ENCODE measurements around the gene ZG16. TPM values are rescaled to one million over a fixed set of nuclear protein-coding genes. Genes with fewer than 3 reads are reported as not detected.
A peak's percentile ranks its signal among the peaks of the same experiment; 100 is the strongest.

The ZG16 gene
- total RNA-seq, 6 experiments from 2014 or later: 0.06 to 3.1 (median 1.1) TPM

DNA sequence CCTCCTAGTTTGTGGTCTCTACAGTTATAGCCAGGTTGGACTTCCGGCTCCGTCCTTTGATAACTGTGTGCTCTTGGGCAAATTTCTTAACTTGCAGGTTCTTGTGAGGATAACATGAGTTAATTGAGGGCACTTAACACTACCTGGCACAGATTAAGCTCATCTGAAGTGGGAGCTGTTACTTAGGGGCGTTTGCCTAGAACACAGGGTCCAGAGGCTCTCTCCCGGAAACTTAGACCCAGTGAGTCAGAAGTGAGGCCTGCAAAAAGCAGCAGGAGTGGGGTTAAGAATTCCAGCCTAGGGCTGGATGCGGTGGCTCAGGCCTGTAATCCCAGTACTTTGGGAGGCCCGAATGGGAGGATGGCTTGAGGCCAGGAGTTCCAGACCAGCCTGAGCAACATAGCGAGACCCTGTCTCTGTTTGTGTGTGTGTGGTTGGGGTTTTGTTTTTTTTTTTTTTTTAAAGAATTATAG, 43.6 kb downstream of the ZG16 start:
- Histone ChIP-seq H3K9me3 (no peaks in the 10 kb centered on the region), H3K27me3 (no peaks in the 10 kb centered on the region), H3K36me3 (no peaks in the 10 kb centered on the region), H3K4me1 (peaks cover 0 to 50% (median 25%) of the 10 kb centered on the region in 4 donors), H3K4me3 (peak overlapping the region; percentile 65 to 79 (median 79)), H3K27ac (peak overlapping the region; percentile 68 to 89 (median 74))
- no peak for TF ChIP-seq POLR2A (IDR thresholded peaks at IDR 0.05)
- TF ChIP-seq, protein P1, sequence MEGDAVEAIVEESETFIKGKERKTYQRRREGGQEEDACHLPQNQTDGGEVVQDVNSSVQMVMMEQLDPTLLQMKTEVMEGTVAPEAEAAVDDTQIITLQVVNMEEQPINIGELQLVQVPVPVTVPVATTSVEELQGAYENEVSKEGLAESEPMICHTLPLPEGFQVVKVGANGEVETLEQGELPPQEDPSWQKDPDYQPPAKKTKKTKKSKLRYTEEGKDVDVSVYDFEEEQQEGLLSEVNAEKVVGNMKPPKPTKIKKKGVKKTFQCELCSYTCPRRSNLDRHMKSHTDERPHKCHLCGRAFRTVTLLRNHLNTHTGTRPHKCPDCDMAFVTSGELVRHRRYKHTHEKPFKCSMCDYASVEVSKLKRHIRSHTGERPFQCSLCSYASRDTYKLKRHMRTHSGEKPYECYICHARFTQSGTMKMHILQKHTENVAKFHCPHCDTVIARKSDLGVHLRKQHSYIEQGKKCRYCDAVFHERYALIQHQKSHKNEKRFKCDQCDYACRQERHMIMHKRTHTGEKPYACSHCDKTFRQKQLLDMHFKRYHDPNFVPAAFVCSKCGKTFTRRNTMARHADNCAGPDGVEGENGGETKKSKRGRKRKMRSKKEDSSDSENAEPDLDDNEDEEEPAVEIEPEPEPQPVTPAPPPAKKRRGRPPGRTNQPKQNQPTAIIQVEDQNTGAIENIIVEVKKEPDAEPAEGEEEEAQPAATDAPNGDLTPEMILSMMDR (IDR thresholded peaks at IDR 0.05): no peak
- ATAC-seq: peak in 1 of 4 donors; percentile 2
- 26% methylated on average over 7 of the region's 7 CpGs for WGBS (ENCODE audit: insufficient coverage, low coverage, low lambda C conversion rate, missing lambda C conversion rate)
- DNase-seq: no peak
- intact Hi-C loops (cut with DNase I): no loop called here

DNA sequence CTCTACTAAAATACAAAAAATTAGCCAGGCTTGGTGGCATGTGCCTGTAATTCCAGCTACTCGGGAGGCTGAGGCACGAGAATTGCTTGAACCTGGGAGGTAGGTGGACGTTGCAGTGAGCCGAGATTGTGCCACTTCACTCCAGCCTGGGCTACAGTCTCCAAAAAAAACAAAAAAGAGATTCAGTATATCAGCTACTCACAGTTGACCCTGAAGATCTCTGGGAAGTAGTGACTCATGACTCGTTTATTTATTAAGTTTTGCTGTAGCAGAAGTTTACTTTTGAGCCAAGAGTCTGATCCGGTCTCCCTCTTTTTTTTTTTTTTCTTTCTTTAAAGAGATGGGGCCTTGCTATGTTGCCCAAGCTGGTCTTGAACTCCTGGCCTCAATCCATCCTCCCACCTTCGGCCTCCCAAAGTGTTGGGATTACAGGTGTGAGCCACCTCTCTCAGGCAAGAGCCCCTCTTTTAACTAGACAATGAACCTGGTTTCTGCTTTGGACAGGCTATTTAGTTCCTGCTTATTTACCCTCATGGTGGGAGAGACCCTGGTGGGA, 46.6 kb downstream of the ZG16 start:
- no peaks in the 10 kb centered on the region for H3K27me3 ChIP-seq
- ATAC-seq (peak in 1 of 4 donors; percentile 7), DNase-seq (no peak)
- no peaks in the 10 kb centered on the region for H3K36me3 ChIP-seq
- H3K4me3 ChIP-seq: no peak overlapping the region
- no peaks in the 10 kb centered on the region for H3K9me3 ChIP-seq
- peaks cover 0 to 43% (median 20%) of the 10 kb centered on the region in 4 donors for H3K4me1 ChIP-seq
- WGBS (ENCODE audit: insufficient coverage, low coverage, low lambda C conversion rate, missing lambda C conversion rate): 53% methylated on average over 7 of the region's 7 CpGs
- intact Hi-C loops (cut with DNase I): no loop called here
- no peak for TF ChIP-seq POLR2A (IDR thresholded peaks at IDR 0.05)
- TF ChIP-seq, protein P1 (IDR thresholded peaks at IDR 0.05): no peak
- no peak overlapping the region for H3K27ac ChIP-seq

DNA sequence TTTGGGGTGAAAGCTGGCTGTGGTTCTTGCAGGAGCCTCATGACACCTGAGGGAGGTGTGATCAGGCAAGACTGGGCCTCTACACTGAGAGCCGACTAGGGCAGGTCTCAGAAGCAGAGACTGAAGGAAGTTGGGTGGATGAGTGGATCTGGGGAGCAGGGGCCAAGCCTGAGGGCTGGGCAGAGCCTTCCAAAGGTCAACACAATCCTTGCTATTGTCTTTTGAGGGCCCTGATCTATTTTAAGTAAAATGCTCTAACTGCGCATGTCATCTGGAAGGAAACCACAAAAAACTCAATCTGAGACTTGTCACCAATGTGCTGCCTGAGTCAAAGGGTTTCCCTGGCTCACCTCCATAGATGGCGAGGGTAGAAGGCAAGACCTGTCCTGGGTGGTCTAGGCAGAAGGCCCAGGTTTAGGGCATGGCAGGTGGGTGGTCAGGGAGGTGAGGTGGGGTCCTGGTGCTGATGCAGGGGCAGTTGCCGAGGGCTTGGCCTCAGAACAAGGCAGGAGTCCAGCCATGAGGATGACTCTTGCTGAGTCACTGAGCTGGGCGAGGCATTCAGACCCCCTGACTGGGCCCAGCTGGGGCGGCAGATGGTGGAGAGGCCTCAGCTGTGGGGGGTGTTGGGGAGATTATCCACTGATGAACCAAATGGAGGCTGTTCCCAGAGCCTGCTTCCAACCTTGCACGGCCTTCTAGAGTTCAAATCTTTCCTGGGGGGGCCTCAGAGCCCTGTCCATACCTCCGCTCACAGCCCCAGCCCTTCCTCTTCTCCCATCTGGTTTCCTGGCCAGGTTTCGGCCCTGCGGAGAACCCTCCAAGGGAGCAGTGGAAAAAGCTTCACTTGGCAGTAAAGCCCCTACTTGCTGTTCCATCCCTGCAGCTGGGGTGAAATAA, 47.3 kb downstream of the ZG16 start:
- H3K4me3 ChIP-seq: no peak overlapping the region
- intact Hi-C loops (cut with DNase I): no loop called here
- WGBS (ENCODE audit: insufficient coverage, low coverage, low lambda C conversion rate, missing lambda C conversion rate): 70% methylated on average over 3 of the region's 10 CpGs

DNA sequence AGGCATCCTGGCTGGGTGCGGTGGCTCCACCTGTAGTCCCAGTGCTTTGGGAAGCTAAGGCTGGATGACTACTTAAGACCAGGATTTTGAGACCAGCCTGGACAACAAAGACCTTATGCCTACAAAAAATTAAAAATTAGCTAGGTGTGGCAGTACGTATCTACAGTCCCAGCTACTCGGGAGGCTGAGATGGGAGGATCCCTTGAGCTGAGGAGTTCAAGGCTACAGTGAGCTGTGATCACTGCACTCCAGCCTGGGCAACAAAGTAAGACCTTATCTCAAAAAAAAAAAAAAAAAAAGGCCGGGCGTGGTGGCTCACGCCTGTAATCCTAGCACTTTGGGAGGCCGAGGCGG, 48.3 kb downstream of the ZG16 start:
- Histone ChIP-seq H3K27me3 (no peaks in the 10 kb centered on the region), H3K36me3 (peaks cover 0 to 7% (median under 1%) of the 10 kb centered on the region in 4 donors), H3K27ac (no peak overlapping the region), H3K4me1 (peaks cover 0 to 40% (median 19%) of the 10 kb centered on the region in 4 donors), H3K4me3 (no peak overlapping the region), H3K9me3 (no peaks in the 10 kb centered on the region)
- DNase-seq (no peak), ATAC-seq (no peak)
- intact Hi-C loops (cut with DNase I): no loop called here
- WGBS (ENCODE audit: insufficient coverage, low coverage, low lambda C conversion rate, missing lambda C conversion rate): 100% methylated on average over 1 of the region's 8 CpGs
- TF ChIP-seq, protein P1 (IDR thresholded peaks at IDR 0.05): no peak
- no peak for TF ChIP-seq POLR2A (IDR thresholded peaks at IDR 0.05)

More for the DNA sequence above, 47.3 kb downstream of the ZG16 start:
- no peaks in the 10 kb centered on the region for H3K36me3 ChIP-seq
- ATAC-seq (no peak), DNase-seq (no peak)
- TF ChIP-seq POLR2A (IDR thresholded peaks at IDR 0.05): no peak
- TF ChIP-seq, protein P1 (IDR thresholded peaks at IDR 0.05): no peak
- H3K27ac ChIP-seq: peak overlapping the region in 1 of 3 donors; percentile 13
- H3K4me1 ChIP-seq: peaks cover 0 to 41% (median 18%) of the 10 kb centered on the region in 4 donors
- H3K27me3 ChIP-seq: no peaks in the 10 kb centered on the region
- H3K9me3 ChIP-seq: no peaks in the 10 kb centered on the region

Data from right lobe of liver (tissue), 6 donors.